Activated CD4-positive, CD25-positive, alpha-beta regulatory T cell treated with anti-CD3 and anti-CD28 coated beads, Interleukin-2, amount 50 U/mL, for 24 hours (primary cell): ENCODE data around the gene OR2Z1.
A peak's percentile ranks its signal among the peaks of the same experiment; 100 is the strongest.
"Not testable (repeated sequence)": the region's sequence is repeated elsewhere in the genome, so short reads cannot be mapped to it uniquely, and the experiment has no call there.

Source experiments
- ATAC-seq, 2 donors: fragments of 150-1000 bp; cut with Tn5 transposase; one replicate each; pipeline ENCODE4 v1.10.0; 2021; ENCODE audit warnings: mild to moderate bottlenecking in 1 of 2, moderate library complexity in 1 of 2

The OR2Z1 gene

DNA sequence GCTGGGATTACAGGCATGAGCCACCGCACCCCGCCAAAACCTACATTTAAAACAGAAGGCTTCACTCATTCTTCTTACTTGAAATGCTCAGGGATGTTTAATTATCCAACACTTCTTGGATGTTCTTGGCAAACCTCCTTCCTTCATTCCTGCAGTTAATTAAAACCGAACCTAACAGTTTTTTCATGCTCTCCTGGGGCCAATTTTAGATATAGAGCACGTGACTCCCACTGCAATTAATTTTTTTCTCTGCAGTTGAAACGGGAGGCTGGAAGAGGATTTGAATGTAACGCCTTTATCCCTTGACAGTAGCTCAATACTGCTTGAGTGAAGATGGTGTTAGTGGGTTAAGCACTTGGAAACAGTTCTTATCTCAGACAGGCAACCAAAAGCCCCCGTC, 18.2 kb upstream of the OR2Z1 start:
- ATAC-seq, result no peak

- peak in 1 of 2 donors; percentile 32 for ATAC-seq
These were observed 16.1 kb upstream of the OR2Z1 start for GRCh38 chr19:8705304-8705703.

DNA sequence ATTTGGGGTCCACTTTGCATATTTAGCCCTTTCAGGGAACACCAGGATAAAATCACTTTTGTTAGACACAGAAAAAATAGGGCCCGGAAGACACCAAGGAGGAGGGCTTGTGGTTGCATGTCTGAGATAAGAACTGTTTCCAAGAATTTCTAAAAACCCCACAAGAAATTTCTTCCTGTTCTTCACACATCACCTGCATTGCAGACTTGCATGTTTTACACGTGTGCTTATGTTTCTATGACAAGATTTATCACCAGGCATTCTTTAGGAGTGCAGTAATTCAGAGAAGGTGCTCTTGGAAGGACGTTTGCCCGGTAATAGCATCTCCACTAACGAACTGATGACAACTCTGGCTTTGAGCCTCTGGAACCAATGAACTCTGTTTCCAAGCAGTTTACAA, 15.7 kb upstream of the OR2Z1 start:
- ATAC-seq, result no peak

DNA sequence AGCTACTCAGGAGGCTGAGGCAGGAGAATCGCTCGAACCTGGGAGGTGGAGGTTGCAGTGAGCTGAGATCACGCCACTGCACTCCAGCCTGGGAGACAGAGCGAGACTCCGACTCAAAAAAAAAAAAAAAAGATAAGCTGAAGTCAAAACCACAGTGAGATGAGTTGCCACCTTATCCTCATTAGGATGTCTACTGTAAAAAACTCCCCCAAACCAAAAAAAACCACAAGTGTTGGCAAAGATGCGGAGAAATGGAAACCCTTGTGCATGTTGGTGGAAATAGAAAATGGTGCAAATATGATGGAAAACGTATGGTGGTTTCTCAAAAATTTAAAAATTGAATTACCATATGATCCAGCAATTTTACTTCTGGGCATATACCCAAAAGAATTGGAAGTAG, 11.1 kb upstream of the OR2Z1 start:
- ATAC-seq, result not testable (repeated sequence)

GRCh38 chr19:8722032-8722431, 598 bp downstream of the OR2Z1 start:
- no peak for ATAC-seq

DNA sequence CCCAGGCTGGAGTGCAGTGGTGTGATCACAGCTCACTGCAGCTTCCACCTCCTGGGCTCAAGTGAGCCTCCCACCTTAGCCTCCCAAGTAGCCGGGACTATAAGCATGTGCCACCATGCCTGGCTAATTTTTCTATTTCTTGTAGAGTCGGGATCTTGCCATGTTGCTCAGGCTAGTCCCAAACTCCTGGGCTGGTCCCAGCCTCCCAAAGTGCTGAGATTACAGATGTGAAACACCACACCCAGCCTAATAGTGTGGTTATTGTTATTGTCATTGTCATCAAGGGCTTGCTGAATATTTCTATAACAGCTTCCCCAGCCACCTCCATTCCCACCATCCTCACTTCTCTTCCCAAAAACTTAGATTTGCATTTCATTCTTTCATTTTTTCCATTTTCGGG, 2.8 kb downstream of the OR2Z1 start:
- no peak for ATAC-seq

- no peak for ATAC-seq
These were observed 10.2 kb downstream of the OR2Z1 start for GRCh38 chr19:8731428-8732169.

GRCh38 chr19:8738377-8738776, 16.9 kb downstream of the OR2Z1 start:
- ATAC-seq, result no peak

DNA sequence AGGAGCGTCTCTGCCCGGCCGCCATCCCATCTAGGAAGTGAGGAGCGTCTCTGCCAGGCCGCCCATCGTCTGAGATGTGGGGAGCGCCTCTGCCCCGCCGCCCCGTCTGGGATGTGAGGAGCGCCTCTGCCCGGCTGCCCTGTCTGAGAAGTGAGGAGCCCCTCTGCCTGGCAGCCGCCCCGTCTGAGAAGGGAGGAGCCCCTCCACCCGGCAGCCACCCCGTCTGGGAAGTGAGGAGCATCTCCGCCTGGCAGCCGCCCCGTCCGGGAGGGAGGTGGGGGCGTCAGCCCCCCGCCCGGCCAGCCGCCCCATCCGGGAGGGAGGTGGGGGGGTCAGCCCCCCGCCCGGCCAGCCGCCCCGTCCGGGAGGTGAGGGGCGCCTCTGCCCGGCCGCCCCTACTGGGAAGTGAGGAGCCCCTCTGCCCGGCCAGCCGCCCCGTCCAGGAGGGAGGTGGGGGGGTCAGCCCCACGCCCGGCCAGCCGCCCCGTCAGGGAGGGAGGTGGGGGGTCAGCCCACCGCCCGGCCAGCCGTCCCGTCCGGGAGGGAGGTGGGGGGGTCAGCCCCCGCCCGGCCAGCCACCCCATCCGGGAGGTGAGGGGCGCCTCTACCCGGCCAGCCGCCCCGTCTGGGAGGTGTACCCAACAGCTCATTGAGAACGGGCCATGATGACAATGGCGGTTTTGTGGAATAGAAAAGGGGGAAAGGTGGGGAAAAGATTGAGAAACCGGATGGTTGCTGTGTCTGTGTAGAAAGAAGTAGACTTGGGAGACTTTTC, 18.0 kb downstream of the OR2Z1 start:
- ATAC-seq, result not testable (repeated sequence)

DNA sequence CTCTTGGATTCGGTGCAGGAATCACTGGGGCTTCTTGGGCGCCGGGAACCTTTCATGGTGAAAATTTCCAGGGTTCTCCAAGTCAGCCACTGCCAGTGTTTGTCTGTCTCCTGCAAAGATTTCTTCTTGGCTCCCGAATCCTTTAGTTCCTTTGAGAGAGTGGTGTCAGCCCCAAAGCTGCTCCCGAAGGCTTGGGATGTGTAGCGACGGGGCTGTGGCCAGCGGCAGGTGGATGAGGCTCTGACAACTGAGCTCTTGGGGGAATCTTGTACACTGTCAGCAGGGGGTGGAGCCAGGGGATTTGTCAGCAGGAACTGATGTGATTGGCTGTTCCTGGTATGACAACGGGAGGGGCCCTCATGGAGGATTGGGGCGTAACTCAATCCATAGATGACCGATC, 45.8 kb downstream of the OR2Z1 start:
- not testable (repeated sequence) for ATAC-seq

DNA sequence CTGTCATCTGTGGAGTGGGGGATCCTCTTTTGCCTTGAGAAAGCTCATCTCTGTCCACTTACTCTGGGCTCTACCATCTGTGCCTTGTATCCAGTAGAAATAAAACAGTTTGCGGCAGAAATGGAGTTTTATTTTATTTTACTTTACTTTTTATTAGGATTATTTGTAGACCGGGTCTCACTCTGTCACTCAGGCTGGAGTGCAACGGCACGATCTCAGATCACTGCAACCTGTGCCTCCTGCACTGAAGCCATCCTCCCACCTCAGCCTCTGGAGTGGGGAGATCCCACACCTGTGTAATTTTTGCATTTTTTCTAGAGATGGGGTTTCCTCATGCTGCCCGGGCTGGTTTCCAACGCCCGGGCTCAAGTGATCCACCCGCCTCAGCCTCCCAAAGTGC, 47.8 kb downstream of the OR2Z1 start:
- not testable (repeated sequence) for ATAC-seq

GRCh38 chr19:8773587-8773986, 52.2 kb downstream of the OR2Z1 start:
- ATAC-seq, result not testable (repeated sequence)
